Memory B cell (primary cell): ENCODE measurements around the gene GABRR2.

ENCODE experiments used
- ATAC-seq: fragments of 150-1000 bp; cut with Tn5 transposase; 2 replicates; pipeline ENCODE4 v1.10.0; 2021; ENCODE audit warnings: low read depth, mild to moderate bottlenecking, moderate library complexity
- DNase-seq, 2 donors: peaks; one replicate each; pipeline ENCODE4 v3.0.0; 2022; ENCODE audit warnings: low spot score in 2 of 2
- H3K27ac Mint-ChIP-seq: one replicate; pipeline ENCODE4 v1.8.0; 2022; ENCODE audit warnings: mild to moderate bottlenecking, moderate library complexity, mixed read lengths
- H3K27me3 Mint-ChIP-seq: one replicate; pipeline ENCODE4 v1.8.0; 2022; ENCODE audit warnings: mixed read lengths
- H3K36me3 Mint-ChIP-seq: one replicate; pipeline ENCODE4 v1.8.0; 2022; ENCODE audit warnings: mild to moderate bottlenecking, mixed read lengths
- H3K4me1 Mint-ChIP-seq: one replicate; pipeline ENCODE4 v1.8.0; 2022; ENCODE audit warnings: mixed read lengths
- H3K4me3 Mint-ChIP-seq: one replicate; pipeline ENCODE4 v1.8.0; 2022; ENCODE audit warnings: mild to moderate bottlenecking, moderate library complexity, mixed read lengths
- H3K9me3 Mint-ChIP-seq: one replicate; pipeline ENCODE4 v1.8.0; 2022; ENCODE audit warnings: mixed read lengths

The GABRR2 gene

GRCh38 chr6:89214197-89214596 lies 100.9 kb downstream of the GABRR2 start:
- no peak for ATAC-seq
- H3K4me3 Mint-ChIP-seq, result no peak overlapping the region
- no peaks in the 10 kb centered on the region for H3K4me1 Mint-ChIP-seq
- DNase-seq, result no peak
- no peaks in the 10 kb centered on the region for H3K9me3 Mint-ChIP-seq
- no peak overlapping the region for H3K27ac Mint-ChIP-seq
- H3K27me3 Mint-ChIP-seq, result peaks cover 10% of the 10 kb centered on the region
- H3K36me3 Mint-ChIP-seq, result no peaks in the 10 kb centered on the region

- peaks cover 10% of the 10 kb centered on the region for H3K27me3 Mint-ChIP-seq
- ATAC-seq, result no peak
- no peaks in the 10 kb centered on the region for H3K9me3 Mint-ChIP-seq
- H3K4me1 Mint-ChIP-seq, result no peaks in the 10 kb centered on the region
- no peaks in the 10 kb centered on the region for H3K36me3 Mint-ChIP-seq
- no peak overlapping the region for H3K4me3 Mint-ChIP-seq
- H3K27ac Mint-ChIP-seq, result no peak overlapping the region
- DNase-seq, result no peak
Observed at GRCh38 chr6:89212472-89212871, 102.6 kb downstream of the GABRR2 start.

- ATAC-seq, result no peak
- peaks cover 16% of the 10 kb centered on the region for H3K27me3 Mint-ChIP-seq
- no peak overlapping the region for H3K4me3 Mint-ChIP-seq
Observed at GRCh38 chr6:89209457-89209856, 105.6 kb downstream of the GABRR2 start.

GRCh38 chr6:89208551-89208950 lies 106.5 kb downstream of the GABRR2 start:
- no peak for DNase-seq
- Mint-ChIP-seq H3K27ac (no peak overlapping the region), H3K4me3 (no peak overlapping the region), H3K36me3 (no peaks in the 10 kb centered on the region), H3K4me1 (no peaks in the 10 kb centered on the region), H3K9me3 (no peaks in the 10 kb centered on the region), H3K27me3 (peaks cover 18% of the 10 kb centered on the region)
- ATAC-seq, result no peak

More at GRCh38 chr6:89209457-89209856, 105.6 kb downstream of the GABRR2 start:
- H3K9me3 Mint-ChIP-seq, result no peaks in the 10 kb centered on the region
- DNase-seq, result no peak
- H3K27ac Mint-ChIP-seq, result no peak overlapping the region
- H3K36me3 Mint-ChIP-seq, result no peaks in the 10 kb centered on the region
- H3K4me1 Mint-ChIP-seq, result no peaks in the 10 kb centered on the region
